Measurements from ENCODE around the gene DPPA5.

Gene DPPA5

DNA sequence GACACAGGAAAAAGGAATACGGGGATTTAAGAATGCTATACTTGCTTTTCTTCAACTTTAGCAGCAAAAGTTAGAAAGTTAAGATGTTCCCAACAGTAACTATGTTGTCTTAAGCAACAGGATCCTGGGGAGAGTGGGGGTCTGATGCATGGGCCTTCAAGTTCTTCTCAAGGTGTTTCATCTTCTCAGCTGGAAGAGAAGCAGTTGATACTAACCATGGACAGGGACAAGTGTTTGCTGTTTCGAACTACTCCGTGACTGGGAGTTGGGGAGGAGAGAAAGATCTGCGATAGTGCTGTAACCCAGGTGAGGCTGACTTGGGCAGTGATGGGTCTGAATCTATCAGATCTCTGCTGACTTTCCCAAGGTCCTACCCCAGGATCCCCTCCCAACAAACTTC is 14.6 kb upstream of the DPPA5 start:
- Histone ChIP-seq H3K27me3 (replicated peaks) (no peaks in the 10 kb centered on the region), H3K36me3 (replicated peaks) (no peaks in the 10 kb centered on the region), H3K4me3 (ENCODE audit: low read depth, low read length) (no peak overlapping the region), H3K27ac (no peak overlapping the region)
- DNase-seq, result no peak
- in situ Hi-C loops (cut with HindIII; ENCODE audit: low pct_ligation_motif_present, low sequenced_read_pairs), result no loop called here
- TF ChIP-seq, protein P1, sequence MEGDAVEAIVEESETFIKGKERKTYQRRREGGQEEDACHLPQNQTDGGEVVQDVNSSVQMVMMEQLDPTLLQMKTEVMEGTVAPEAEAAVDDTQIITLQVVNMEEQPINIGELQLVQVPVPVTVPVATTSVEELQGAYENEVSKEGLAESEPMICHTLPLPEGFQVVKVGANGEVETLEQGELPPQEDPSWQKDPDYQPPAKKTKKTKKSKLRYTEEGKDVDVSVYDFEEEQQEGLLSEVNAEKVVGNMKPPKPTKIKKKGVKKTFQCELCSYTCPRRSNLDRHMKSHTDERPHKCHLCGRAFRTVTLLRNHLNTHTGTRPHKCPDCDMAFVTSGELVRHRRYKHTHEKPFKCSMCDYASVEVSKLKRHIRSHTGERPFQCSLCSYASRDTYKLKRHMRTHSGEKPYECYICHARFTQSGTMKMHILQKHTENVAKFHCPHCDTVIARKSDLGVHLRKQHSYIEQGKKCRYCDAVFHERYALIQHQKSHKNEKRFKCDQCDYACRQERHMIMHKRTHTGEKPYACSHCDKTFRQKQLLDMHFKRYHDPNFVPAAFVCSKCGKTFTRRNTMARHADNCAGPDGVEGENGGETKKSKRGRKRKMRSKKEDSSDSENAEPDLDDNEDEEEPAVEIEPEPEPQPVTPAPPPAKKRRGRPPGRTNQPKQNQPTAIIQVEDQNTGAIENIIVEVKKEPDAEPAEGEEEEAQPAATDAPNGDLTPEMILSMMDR (IDR thresholded peaks at IDR 0.05; ENCODE audit: low read depth, low read length, missing control alignments), result no peak

DNA sequence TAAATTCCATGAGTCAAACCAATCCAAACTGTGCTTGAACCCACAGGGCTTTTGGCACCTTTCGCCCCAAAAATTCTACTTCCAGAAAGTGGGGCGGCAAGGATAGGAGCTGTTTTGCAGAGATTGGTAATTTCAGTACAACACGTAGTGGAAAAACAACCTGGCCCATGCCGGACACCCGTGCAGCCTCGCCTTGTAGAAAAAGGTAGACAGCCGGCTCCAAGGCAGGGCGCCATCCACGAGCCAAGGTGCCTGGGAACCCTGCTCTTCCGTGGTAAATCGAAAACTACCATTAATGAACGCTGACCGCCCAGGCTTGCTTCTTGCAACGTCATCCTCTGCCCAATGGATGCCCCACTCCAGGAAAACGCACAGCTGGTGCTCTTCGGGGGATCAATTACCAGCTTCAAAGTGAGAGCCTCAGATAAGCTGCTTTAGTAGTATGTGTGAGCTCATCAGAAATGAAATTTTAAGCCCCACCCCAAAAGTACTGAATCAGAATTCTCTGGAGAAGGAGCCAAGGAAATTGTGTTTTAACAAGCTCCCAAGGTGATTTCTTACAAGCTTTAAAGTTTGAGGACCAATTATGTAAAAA is 13.8 kb upstream of the DPPA5 start:
- no peak overlapping the region for H3K27ac ChIP-seq
- H3K36me3 ChIP-seq (replicated peaks), result no peaks in the 10 kb centered on the region
- TF ChIP-seq, protein P1 (IDR thresholded peaks at IDR 0.05; ENCODE audit: low read depth, low read length, missing control alignments), result no peak
- H3K4me3 ChIP-seq (ENCODE audit: low read depth, low read length), result no peak overlapping the region
- in situ Hi-C loops (cut with HindIII; ENCODE audit: low pct_ligation_motif_present, low sequenced_read_pairs), result no loop called here
- DNase-seq, result no peak
- no peaks in the 10 kb centered on the region for H3K27me3 ChIP-seq (replicated peaks)

DNA sequence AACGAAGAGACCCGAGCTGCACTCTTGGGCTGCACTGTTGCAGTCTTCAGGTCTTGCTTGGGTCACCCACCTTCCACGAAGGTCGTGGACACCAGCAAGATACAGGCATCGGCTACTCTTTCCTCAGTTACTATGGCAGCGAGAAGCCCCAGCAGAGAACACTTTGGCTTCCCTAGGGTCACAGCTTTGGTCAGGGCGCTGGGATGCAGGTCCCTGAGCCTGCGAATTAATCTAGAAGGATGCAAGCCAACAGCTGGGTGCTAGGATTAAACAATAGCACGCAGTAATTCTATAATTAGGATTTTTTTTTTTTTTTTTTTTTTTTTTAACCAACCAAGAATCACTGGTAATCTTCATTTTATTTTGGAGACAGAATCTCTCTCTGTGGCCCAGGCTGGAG is 10.5 kb upstream of the DPPA5 start:
- no peak overlapping the region for H3K4me3 ChIP-seq (ENCODE audit: low read depth, low read length)
- no peaks in the 10 kb centered on the region for H3K36me3 ChIP-seq (replicated peaks)
- in situ Hi-C loops (cut with HindIII; ENCODE audit: low pct_ligation_motif_present, low sequenced_read_pairs), result no loop called here
- TF ChIP-seq, protein P1 (IDR thresholded peaks at IDR 0.05; ENCODE audit: low read depth, low read length, missing control alignments), result no peak
- no peaks in the 10 kb centered on the region for H3K27me3 ChIP-seq (replicated peaks)
- DNase-seq, result no peak
- no peak overlapping the region for H3K27ac ChIP-seq

DNA sequence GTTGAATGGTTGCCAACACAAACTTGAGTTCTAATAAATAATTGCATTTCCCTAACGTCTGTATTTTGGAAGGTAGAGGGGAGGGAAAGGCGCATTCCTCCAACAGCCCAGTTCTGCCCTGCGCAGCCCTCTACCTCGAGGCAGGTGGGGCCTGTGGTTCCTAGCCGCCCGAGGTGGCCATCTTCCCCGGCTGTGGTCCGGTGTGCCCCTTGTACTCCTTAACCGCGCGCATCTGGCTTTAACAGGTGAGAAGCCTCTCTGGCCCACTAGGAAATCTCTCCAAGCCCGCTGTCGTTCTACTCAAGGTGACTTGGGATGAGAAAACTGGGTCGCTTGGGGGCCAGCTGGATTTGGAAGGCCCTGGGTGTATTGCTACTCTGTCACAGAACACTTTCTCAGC is 10.0 kb upstream of the DPPA5 start:
- no peaks in the 10 kb centered on the region for H3K36me3 ChIP-seq (replicated peaks)
- DNase-seq, result no peak
- in situ Hi-C loops (cut with HindIII; ENCODE audit: low pct_ligation_motif_present, low sequenced_read_pairs), result no loop called here
- no peaks in the 10 kb centered on the region for H3K27me3 ChIP-seq (replicated peaks)
- H3K27ac ChIP-seq, result no peak overlapping the region
- TF ChIP-seq, protein P1 (IDR thresholded peaks at IDR 0.05; ENCODE audit: low read depth, low read length, missing control alignments), result no peak
- no peak overlapping the region for H3K4me3 ChIP-seq (ENCODE audit: low read depth, low read length)

DNA sequence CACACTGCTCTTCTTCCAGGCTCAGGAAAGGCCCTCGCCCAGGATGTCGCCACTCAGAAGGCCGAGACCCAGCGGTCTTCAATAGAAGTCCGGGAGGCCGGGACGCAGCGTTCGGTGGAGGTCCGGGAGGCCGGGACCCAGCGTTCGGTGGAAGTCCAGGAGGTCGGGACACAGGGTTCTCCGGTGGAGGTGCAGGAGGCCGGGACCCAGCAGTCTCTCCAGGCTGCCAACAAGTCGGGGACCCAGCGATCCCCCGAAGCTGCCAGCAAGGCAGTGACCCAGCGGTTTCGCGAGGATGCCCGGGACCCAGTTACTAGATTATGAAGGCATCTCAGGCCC is 9.4 kb upstream of the DPPA5 start:
- no peaks in the 10 kb centered on the region for H3K27me3 ChIP-seq (replicated peaks)
- H3K4me3 ChIP-seq (ENCODE audit: low read depth, low read length), result no peak overlapping the region
- TF ChIP-seq, protein P1 (IDR thresholded peaks at IDR 0.05; ENCODE audit: low read depth, low read length, missing control alignments), result no peak
- no peaks in the 10 kb centered on the region for H3K36me3 ChIP-seq (replicated peaks)
- DNase-seq, result no peak
- no peak overlapping the region for H3K27ac ChIP-seq
- in situ Hi-C loops (cut with HindIII; ENCODE audit: low pct_ligation_motif_present, low sequenced_read_pairs), result no loop called here

DNA sequence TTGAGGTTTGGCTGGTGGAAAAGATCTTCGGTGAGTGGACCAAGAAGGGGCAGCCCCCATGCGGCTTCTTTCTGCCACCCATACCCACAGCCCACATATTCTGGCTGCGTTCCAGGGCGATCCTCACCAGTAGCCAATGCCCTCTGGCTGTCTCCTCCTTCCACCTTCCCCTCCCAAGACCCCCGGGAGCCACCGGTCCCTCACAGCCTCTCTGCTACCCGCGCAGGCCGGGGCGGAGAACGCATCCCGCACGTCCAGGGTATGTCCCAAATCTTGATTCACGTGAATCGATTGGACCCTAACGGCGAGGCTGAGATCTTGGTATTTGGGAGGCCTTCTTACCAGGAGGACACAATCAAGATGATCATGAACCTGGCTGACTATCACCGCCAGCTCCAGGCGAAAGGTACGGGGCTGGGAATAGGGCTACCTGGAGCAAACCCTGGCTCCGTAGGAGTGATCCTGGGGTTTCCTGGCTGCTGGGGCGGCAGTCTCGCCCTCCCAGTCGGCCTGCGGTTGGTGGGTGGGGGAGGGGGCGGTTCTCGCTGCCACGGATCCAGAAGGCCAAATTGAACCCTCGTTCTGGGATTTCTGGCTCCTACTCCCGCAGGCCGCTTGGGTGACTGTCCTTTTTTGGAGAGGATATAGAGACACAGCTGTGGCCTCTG is 8.9 kb upstream of the DPPA5 start:
- no peak for DNase-seq
- Histone ChIP-seq H3K27me3 (replicated peaks) (no peaks in the 10 kb centered on the region), H3K27ac (no peak overlapping the region), H3K36me3 (replicated peaks) (no peaks in the 10 kb centered on the region), H3K4me3 (ENCODE audit: low read depth, low read length) (no peak overlapping the region)
- TF ChIP-seq, protein P1 (IDR thresholded peaks at IDR 0.05; ENCODE audit: low read depth, low read length, missing control alignments), result no peak
- in situ Hi-C loops (cut with HindIII; ENCODE audit: low pct_ligation_motif_present, low sequenced_read_pairs), result no loop called here
